ENCODE results near the gene DAB2IP. TPM values are rescaled to one million over a fixed set of nuclear protein-coding genes. Genes with fewer than 3 reads are reported as not detected.

The DAB2IP gene
- total and polyA plus RNA-seq, 2 of the 4 experiments (the other 2 are of a cell fraction) = 5.6 to 17.2 TPM

- TF ChIP-seq RFX5 (IDR thresholded peaks at IDR 0.05; ENCODE audit: low read depth, low read length) = no peak
These were observed 33.1 kb downstream of the DAB2IP start (continued) for GRCh38 chr9:121684381-121685145.

- Histone ChIP-seq H3K18ac (ENCODE audit: low read depth, low read length) (no peak overlapping the region), H2AK9ac (replicated peaks; ENCODE audit: low read depth, low read length, poor library complexity) (peak overlapping the region; percentile 13), H2BK15ac (ENCODE audit: low read depth, low read length) (no peak overlapping the region), H3K27ac (ENCODE audit: insufficient read depth, low read length) (no peak overlapping the region), H2BK120ac (ENCODE audit: low read depth, low read length) (no peak overlapping the region), H4K5ac (ENCODE audit: low read depth, low read length) (no peak overlapping the region), H3K36me3 (ENCODE audit: control insufficient read depth, insufficient read depth, low read length) (peaks cover 2% of the 10 kb centered on the region; the same call in 1 of the 2 replicates), H4K20me1 (ENCODE audit: insufficient read depth, low read length) (peaks cover 10% of the 10 kb centered on the region), H4K91ac (ENCODE audit: insufficient read depth, low read depth, low read length) (no peak overlapping the region), H3K56ac (ENCODE audit: extremely low read depth, insufficient read depth, low read length) (no peak overlapping the region), H2BK5ac (ENCODE audit: low read depth, low read length, poor library complexity, severe bottlenecking) (no peak overlapping the region), H3K4me1 (ENCODE audit: control insufficient read depth, insufficient read depth, low read length) (peaks cover 5% of the 10 kb centered on the region; the same call in 1 of the 2 replicates), H3K14ac (replicated peaks; ENCODE audit: low read depth, low read length) (no peak overlapping the region), H3K4me2 (ENCODE audit: low read depth, low read length) (no peak overlapping the region), H3K9me1 (ENCODE audit: insufficient read depth, low read length) (no peaks in the 10 kb centered on the region), H3K4me3 (ENCODE audit: insufficient read depth, low read depth, low read length) (no peak overlapping the region), H3K79me1 (ENCODE audit: low read depth in 1 of 2, low read length in 2 of 2) (no peaks in the 10 kb centered on the region), H2BK20ac (ENCODE audit: low read depth, low read length) (no peak overlapping the region), H3K4ac (ENCODE audit: low read depth, low read length) (no peak overlapping the region), H3K23ac (ENCODE audit: low read depth, low read length) (no peak overlapping the region), H3K9ac (ENCODE audit: low read depth, low read length) (no peak overlapping the region), H2AFZ (replicated peaks; ENCODE audit: low read length, poor library complexity) (no peak overlapping the region), H4K8ac (ENCODE audit: low read depth in 2 of 2, low read length in 2 of 2) (no peak overlapping the region), H3K27me3 (ENCODE audit: control insufficient read depth, insufficient read depth, low read length) (no peaks in the 10 kb centered on the region), H2AK5ac (ENCODE audit: low read depth, low read length) (no peak overlapping the region), H3K9me3 (ENCODE audit: control insufficient read depth, insufficient read depth, low read length) (no peaks in the 10 kb centered on the region)
- no TSS peak for BruUV-seq (replicated peaks)
- POLR2A ChIA-PET (ENCODE audit: unreplicated experiment) = no interaction called here
- CTCF ChIA-PET = interaction anchor here (1.6 to 2.5 kb wide), 3 partner anchors 129 to 438 kb away, joined by 3 to 10 read pairs (median 6); no protein-coding TSS in a partner anchor
- in situ Hi-C loops (cut with MboI; ENCODE audit: low sequenced_read_pairs) = loop anchor here (5.0 kb wide), 2 partner anchors 133 to 307 kb away; no protein-coding TSS in a partner anchor
- no CpG with 5 or more reads among the region's 14 CpGs for WGBS, 2 experiments (ENCODE audit: extremely low coverage in 2 of 2, insufficient read length in 1 of 2)
- no peak for ATAC-seq (ENCODE audit: low read depth)
- no peak for DNase-seq
- intact Hi-C loops (cut with micrococcal nuclease) = loop anchor here (10.0 kb wide), 1 partner anchor 410 kb away; the partner anchor contains the start of gene TTLL11
- TF ChIP-seq POLR2A (IDR thresholded peaks at IDR 0.05; ENCODE audit: low read depth, low read length) (no peak), RAD21 (IDR thresholded peaks at IDR 0.05; ENCODE audit: low read length) (no peak), RCOR1 (IDR thresholded peaks at IDR 0.05; ENCODE audit: insufficient replicate concordance, low read length) (no peak), RFX5 (IDR thresholded peaks at IDR 0.05; ENCODE audit: low read depth, low read length) (no peak), CEBPB (IDR thresholded peaks at IDR 0.05; ENCODE audit: low read depth, low read length) (no peak), MXI1 (IDR thresholded peaks at IDR 0.05; ENCODE audit: borderline replicate concordance, low read depth, low read length) (no peak), BHLHE40 (IDR thresholded peaks at IDR 0.05; ENCODE audit: low read depth, low read length) (no peak), MAFK (IDR thresholded peaks at IDR 0.05; ENCODE audit: low read depth, low read length) (no peak), SMC3 (IDR thresholded peaks at IDR 0.05; ENCODE audit: low read depth, low read length) (no peak), CTCF (conservative IDR thresholded peaks at IDR 0.05; ENCODE audit: low read depth, low read length) (no peak)
- dilution Hi-C loops (cut with HindIII; ENCODE audit: low sequenced_read_pairs, unreplicated experiment) = no loop called here
These were observed 33.8 kb downstream of the DAB2IP start for GRCh38 chr9:121685146-121685794.
